ENCODE measurements around the gene PKDREJ. TPM values are rescaled to one million over a fixed set of nuclear protein-coding genes. Genes with fewer than 3 reads are reported as not detected.
"Not testable (repeated sequence)": the region's sequence is repeated elsewhere in the genome, so short reads cannot be mapped to it uniquely, and the experiment has no call there.

Gene PKDREJ
- total and polyA plus RNA-seq, 2 experiments from 2014 or later, result 0.04 TPM; not detected in 1

DNA sequence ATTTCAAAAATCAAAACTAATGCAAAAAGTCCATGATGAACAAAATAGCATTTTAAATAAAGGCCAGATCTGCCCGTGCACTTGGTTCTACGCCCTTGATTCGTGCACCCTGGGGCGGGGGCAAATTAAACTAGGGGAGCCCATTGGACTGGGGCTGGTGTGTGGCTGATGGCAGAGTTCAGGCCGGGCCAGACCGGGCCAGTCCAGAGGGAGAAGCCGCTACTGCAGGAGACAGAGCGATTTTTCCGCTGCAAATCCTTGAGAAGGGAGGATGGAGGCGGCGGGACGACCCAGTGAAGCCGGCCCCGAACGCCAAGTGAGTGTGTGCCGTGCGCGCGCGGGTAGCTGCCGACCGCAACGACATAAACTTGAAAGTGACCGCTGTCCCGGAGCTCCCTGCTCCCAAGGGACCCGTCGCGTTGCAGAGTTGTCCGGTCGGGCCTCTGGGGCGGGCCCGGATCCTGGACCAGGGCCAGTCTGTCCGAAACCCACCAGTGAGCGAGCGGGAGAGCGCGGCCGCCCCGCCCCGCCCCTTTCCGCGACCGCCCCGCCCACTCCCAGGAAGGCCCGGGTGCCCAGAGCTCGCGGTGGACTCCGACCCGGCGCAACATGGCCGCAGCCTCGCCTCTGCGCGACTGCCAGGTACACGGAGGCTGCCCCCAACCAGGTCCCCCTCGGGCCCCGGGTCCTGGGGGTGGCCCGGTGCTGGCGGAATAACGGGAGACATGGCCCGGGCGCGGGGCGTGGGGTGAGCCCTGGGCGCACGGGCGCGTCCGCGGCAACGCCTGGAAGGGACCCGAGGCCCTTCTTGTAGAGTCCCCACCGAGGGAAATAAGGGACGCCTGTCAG lies 4.5 kb upstream of the PKDREJ start, which contains the start of gene TTC38:
TTC38 (plus strand) TSS at position 578 of the 849 bp plus-strand sequence; CDS start at position 610, 32 bp downstream.
- Histone ChIP-seq H3K9me3 (ENCODE audit: low read depth) (no peaks in the 10 kb centered on the region), H2AFZ (peak within 1 kb of the TSS; percentile 92), H4K20me1 (ENCODE audit: insufficient read depth) (no peaks in the 10 kb centered on the region), H3K4me3 (peak within 1 kb of the TSS; percentile 82), H3K4me1 (ENCODE audit: insufficient read depth) (peaks cover 12% of the 10 kb centered on the region; the same call in 1 of the 2 replicates), H3K27ac (peak within 1 kb of the TSS; percentile 3; the same call in 1 of the 2 replicates), H3K27me3 (replicated peaks; ENCODE audit: insufficient read depth) (no peaks in the 10 kb centered on the region), H3F3A (ENCODE audit: insufficient read depth) (0 out of 2 replicates have a peak, but pooled peaks cover 8% of the 10 kb centered on the region), H3K4me2 (ENCODE audit: unreplicated experiment) (peak within 1 kb of the TSS; percentile 79), H3K9ac (peak within 1 kb of the TSS; percentile 83), H3K36me3 (ENCODE audit: low read depth) (no peaks in the 10 kb centered on the region), H3K9me2 (ENCODE audit: insufficient read depth) (no peaks in the 10 kb centered on the region), H3K79me2 (ENCODE audit: insufficient read depth) (no peaks in the 10 kb centered on the region)
- peak; percentile 87 for DNase-seq
- TF ChIP-seq EZH2phosphoT487 (IDR thresholded peaks at IDR 0.05; ENCODE audit: insufficient read depth, low read depth), result no peak
- no peak for TF ChIP-seq EZH2 (IDR thresholded peaks at IDR 0.05; ENCODE audit: insufficient read depth, poor library complexity, severe bottlenecking)
- in situ Hi-C loops (cut with MboI), result no loop called here
- WGBS, 2 experiments (ENCODE audit: low coverage in 1 of 2, low lambda C conversion rate in 2 of 2, missing lambda C conversion rate in 2 of 2), result 2% methylated on average over 60 to 65 of the region's 74 CpGs

DNA sequence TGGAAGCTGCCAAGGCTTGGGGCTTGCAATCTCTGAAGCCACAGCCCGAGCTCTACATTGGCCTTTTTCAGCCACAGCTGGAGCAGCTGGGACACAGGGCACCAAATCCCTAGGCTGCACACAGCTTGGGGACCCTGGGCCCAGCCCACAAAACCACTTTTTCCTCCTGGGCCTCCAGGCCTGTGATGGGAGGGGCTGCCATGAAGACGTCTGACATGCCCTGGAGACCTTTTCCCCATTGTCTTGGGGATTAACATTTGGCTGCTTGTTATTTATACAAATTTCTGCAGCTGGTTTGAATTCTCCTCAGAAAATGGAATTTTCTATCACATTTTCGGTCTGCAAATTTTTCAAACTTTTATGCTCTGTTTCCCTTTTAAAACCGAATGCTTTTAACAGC lies 2.5 kb upstream of the PKDREJ start:
- H3K4me1 ChIP-seq (ENCODE audit: insufficient read depth), result peaks cover 12% of the 10 kb centered on the region; the same call in 1 of the 2 replicates
- H3K9ac ChIP-seq; H3K79me2 ChIP-seq (ENCODE audit: insufficient read depth); H3K4me2 ChIP-seq (ENCODE audit: unreplicated experiment); H3K9me2 ChIP-seq (ENCODE audit: insufficient read depth); H4K20me1 ChIP-seq (ENCODE audit: insufficient read depth); H3K4me3 ChIP-seq; H3K27me3 ChIP-seq (replicated peaks; ENCODE audit: insufficient read depth); DNase-seq; H2AFZ ChIP-seq; H3K27ac ChIP-seq; H3K9me3 ChIP-seq (ENCODE audit: low read depth); H3K36me3 ChIP-seq (ENCODE audit: low read depth); H3F3A ChIP-seq (ENCODE audit: insufficient read depth); in situ Hi-C loops (cut with MboI): not testable (repeated sequence)
- WGBS, 2 experiments (ENCODE audit: low coverage in 1 of 2, low lambda C conversion rate in 2 of 2, missing lambda C conversion rate in 2 of 2), result 69 to 76% methylated on average over 4 of the region's 4 CpGs

GRCh38 chr22:46264520-46264919 lies 1.4 kb upstream of the PKDREJ start:
- in situ Hi-C loops (cut with MboI); H3K27me3 ChIP-seq (replicated peaks; ENCODE audit: insufficient read depth); H3K79me2 ChIP-seq (ENCODE audit: insufficient read depth); H3K9ac ChIP-seq; H3K9me2 ChIP-seq (ENCODE audit: insufficient read depth); H4K20me1 ChIP-seq (ENCODE audit: insufficient read depth); H3K4me2 ChIP-seq (ENCODE audit: unreplicated experiment); DNase-seq; H3K4me3 ChIP-seq; H3K36me3 ChIP-seq (ENCODE audit: low read depth); H3K27ac ChIP-seq; H3K9me3 ChIP-seq (ENCODE audit: low read depth); H2AFZ ChIP-seq; H3F3A ChIP-seq (ENCODE audit: insufficient read depth): not testable (repeated sequence)
- peaks cover 12% of the 10 kb centered on the region; the same call in 1 of the 2 replicates for H3K4me1 ChIP-seq (ENCODE audit: insufficient read depth)
- 87 to 88% methylated on average over 6 of the region's 6 CpGs for WGBS, 2 experiments (ENCODE audit: low coverage in 1 of 2, low lambda C conversion rate in 2 of 2, missing lambda C conversion rate in 2 of 2)

- in situ Hi-C loops (cut with MboI), result no loop called here
- Histone ChIP-seq H3K36me3 (ENCODE audit: low read depth) (no peaks in the 10 kb centered on the region), H3K9me2 (ENCODE audit: insufficient read depth) (no peaks in the 10 kb centered on the region), H3K4me3 (peak overlapping the region; percentile 35; the same call in 1 of the 2 replicates), H3F3A (ENCODE audit: insufficient read depth) (0 out of 2 replicates have a peak, but pooled peaks cover 8% of the 10 kb centered on the region), H3K79me2 (ENCODE audit: insufficient read depth) (no peaks in the 10 kb centered on the region), H3K27me3 (replicated peaks; ENCODE audit: insufficient read depth) (peaks cover 3% of the 10 kb centered on the region; the same call in 1 of the 2 replicates), H2AFZ (peak overlapping the region; percentile 56; the same call in 1 of the 2 replicates), H3K9ac (no peak overlapping the region), H3K4me1 (ENCODE audit: insufficient read depth) (0 out of 2 replicates have a peak, but pooled peaks cover 3% of the 10 kb centered on the region), H4K20me1 (ENCODE audit: insufficient read depth) (no peaks in the 10 kb centered on the region), H3K27ac (no peak overlapping the region), H3K4me2 (ENCODE audit: unreplicated experiment) (peak overlapping the region; percentile 17), H3K9me3 (ENCODE audit: low read depth) (no peaks in the 10 kb centered on the region)
- no peak for TF ChIP-seq EZH2phosphoT487 (IDR thresholded peaks at IDR 0.05; ENCODE audit: insufficient read depth, low read depth)
- TF ChIP-seq EZH2 (IDR thresholded peaks at IDR 0.05; ENCODE audit: insufficient read depth, poor library complexity, severe bottlenecking), result no peak
- 17 to 21% methylated on average over 64 to 91 of the region's 109 CpGs for WGBS, 2 experiments (ENCODE audit: low coverage in 1 of 2, low lambda C conversion rate in 2 of 2, missing lambda C conversion rate in 2 of 2)
- DNase-seq, result peak; percentile 67
Measured at GRCh38 chr22:46262449-46263215, 511 bp downstream of the PKDREJ start.
